ENCODE measurements around the gene PICK1.

PICK1 gene

GRCh38 chr22:38124236-38124974 is 67.2 kb downstream of the PICK1 start:
- TF ChIP-seq, protein P1, sequence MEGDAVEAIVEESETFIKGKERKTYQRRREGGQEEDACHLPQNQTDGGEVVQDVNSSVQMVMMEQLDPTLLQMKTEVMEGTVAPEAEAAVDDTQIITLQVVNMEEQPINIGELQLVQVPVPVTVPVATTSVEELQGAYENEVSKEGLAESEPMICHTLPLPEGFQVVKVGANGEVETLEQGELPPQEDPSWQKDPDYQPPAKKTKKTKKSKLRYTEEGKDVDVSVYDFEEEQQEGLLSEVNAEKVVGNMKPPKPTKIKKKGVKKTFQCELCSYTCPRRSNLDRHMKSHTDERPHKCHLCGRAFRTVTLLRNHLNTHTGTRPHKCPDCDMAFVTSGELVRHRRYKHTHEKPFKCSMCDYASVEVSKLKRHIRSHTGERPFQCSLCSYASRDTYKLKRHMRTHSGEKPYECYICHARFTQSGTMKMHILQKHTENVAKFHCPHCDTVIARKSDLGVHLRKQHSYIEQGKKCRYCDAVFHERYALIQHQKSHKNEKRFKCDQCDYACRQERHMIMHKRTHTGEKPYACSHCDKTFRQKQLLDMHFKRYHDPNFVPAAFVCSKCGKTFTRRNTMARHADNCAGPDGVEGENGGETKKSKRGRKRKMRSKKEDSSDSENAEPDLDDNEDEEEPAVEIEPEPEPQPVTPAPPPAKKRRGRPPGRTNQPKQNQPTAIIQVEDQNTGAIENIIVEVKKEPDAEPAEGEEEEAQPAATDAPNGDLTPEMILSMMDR (IDR thresholded peaks at IDR 0.05; ENCODE audit: low read depth, low read length, missing control alignments): no peak
- DNase-seq (ENCODE audit: extremely low read depth, low read depth): no peak
- H3K4me3 ChIP-seq (replicated peaks; ENCODE audit: low read depth, low read length): no peak overlapping the region

GRCh38 chr22:38125038-38125610 is 67.9 kb downstream of the PICK1 start:
- H3K4me3 ChIP-seq (replicated peaks; ENCODE audit: low read depth, low read length): no peak overlapping the region
- TF ChIP-seq, protein P1 (IDR thresholded peaks at IDR 0.05; ENCODE audit: low read depth, low read length, missing control alignments): no peak
- DNase-seq (ENCODE audit: extremely low read depth, low read depth): no peak
